Measurements from ENCODE around the gene PRSS50. TPM values are rescaled to one million over a fixed set of nuclear protein-coding genes. Genes with fewer than 3 reads are reported as not detected.
"Not testable (repeated sequence)": the region's sequence is repeated elsewhere in the genome, so short reads cannot be mapped to it uniquely, and the experiment has no call there.

Gene PRSS50, protein sequence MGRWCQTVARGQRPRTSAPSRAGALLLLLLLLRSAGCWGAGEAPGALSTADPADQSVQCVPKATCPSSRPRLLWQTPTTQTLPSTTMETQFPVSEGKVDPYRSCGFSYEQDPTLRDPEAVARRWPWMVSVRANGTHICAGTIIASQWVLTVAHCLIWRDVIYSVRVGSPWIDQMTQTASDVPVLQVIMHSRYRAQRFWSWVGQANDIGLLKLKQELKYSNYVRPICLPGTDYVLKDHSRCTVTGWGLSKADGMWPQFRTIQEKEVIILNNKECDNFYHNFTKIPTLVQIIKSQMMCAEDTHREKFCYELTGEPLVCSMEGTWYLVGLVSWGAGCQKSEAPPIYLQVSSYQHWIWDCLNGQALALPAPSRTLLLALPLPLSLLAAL
- polyA plus RNA-seq (2013, experiment 1 of 2; ENCODE audit: insufficient read length), result not detected
- not detected for polyA plus RNA-seq (2013, experiment 2 of 2; ENCODE audit: insufficient read length)

DNA sequence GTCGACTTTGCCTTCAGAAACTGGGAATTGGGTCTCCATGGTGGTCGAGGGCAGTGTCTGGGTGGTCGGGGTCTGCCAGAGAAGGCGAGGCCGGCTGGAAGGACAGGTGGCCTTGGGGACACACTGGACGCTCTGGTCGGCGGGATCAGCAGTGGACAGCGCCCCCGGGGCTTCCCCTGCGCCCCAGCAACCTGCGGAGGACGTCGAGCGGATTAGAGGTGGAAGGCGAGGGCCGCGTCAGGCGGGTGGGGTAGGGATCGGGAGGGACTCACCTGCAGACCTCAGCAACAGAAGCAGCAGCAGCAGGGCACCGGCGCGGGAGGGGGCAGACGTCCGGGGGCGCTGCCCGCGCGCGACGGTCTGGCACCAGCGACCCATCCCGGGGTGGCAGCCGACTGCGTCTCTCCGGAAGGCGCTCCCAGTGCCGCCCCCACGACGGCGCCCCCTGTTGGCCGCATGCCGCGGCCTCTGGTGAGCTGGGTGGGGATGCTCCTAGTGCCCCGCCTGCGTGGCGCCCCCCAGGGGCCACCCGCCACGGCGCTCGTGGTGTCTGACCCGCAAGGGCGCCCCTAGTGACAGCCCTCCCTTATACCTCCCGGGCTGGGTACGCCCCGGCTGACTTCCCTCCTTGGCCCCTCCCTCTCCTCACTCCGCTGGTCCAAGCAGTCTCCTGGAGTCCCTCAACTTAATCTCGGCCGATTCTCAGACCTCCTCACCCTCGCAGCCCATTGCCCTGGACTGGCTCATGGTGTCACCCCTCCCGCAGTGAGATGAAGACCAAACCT lies at the start of gene PRSS50:
Gene PRSS50 (minus strand): TSS at position 423 of the 785 bp plus-strand sequence. CDS start 45 bp downstream, at position 378.
- no peak for DNase-seq

DNA sequence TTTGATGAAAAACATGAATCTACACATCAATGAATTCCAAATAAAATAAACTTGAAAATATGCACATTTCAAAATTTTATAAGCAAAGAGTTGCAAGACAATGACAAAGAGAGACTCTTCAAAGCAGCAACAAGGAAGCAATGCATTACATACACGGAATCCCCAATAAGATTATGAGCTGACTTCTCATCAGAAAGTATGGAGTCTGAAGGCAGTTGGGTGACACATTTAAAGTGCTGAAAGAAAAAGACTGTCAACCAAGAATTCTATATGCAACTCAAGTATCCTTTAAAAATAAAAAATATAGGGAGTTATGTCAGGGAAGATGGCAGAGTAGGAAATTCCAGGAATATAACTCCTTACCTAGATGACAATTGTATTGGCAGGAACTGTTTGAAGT lies 46.5 kb upstream of the PRSS50 start:
- DNase-seq, result no peak

DNA sequence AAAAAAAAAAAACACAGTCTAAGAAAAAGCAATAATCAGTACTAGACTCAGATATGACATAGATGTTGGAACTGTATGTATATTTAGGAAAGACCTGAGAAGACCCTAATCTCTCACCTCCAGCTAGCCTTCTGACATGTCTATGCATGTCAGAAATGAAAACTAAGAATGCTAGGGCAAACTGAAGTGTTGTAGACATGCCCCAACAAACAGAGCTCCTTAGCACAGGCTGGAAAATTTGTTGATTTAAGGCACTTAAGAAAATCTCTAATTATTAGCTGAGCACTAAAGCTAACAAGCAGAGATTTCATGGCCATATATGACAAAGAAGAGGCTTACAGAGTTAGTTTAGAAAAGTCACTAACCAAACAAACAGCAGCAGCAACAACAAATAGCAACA lies 45.5 kb upstream of the PRSS50 start:
- DNase-seq, result no peak

DNA sequence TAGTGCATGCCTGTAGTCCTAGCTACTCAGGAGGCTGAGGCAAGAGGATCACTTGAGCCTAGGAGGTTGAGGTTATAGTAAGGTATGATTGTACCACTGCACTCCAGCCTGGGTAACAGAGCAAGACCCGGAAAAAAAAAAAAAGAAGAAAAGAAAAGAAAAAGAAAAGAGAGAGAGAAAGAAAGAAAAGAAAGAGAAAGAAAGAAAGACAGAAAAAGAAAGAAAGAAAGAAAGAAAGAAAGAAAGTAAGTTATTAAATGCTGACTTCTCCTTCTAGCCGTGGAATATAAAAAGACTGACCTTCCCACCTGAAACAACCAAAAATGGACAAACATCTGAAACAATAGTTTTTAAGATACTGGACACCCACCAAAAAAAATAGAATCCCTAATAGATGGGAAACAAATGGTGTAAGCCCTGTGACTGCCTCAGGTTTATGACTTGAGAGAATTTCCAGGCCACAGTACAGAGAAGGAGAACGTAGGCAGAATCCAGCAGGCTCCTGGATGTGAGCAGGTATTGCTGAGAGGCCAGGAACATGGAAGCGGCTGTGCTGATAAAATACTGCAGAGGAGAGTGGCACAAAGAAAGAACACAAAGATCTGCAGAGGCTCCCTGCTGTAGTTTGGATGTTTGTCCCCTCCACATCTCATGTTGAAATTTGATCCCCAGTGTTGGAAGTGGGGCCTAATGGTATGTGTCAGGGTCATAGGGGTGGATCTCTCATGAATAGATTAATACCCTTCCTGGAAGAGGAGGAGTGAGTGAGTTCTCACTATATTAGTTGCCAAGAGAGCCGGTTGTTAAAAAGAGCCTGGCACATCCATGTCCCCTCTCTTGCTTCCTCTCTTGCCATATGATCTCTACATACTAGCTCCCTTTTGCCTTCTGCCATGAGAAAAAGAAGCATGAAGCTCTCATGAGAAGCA lies 41.8 kb upstream of the PRSS50 start:
- no peak for DNase-seq

DNA sequence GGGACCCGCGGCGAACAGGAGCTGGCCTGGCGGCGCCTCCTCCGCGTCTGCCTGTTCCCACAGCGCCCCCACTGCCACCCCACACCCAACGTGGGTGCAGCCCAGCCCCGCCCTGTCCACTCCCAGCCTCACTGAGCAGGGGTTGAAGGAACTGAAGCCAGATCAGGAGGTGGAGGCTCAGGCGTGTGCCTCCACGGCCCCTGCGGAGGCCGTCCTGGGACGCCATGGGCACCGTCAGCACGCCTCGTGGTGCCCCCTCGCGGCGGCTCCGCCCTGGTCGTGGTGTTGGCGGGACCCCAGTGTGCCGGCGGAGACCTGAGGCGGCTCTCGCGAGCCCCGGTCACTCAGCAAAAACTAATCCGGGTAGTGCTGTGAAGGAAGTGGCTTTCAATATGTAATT lies 39.0 kb upstream of the PRSS50 start:
- DNase-seq, result no peak

DNA sequence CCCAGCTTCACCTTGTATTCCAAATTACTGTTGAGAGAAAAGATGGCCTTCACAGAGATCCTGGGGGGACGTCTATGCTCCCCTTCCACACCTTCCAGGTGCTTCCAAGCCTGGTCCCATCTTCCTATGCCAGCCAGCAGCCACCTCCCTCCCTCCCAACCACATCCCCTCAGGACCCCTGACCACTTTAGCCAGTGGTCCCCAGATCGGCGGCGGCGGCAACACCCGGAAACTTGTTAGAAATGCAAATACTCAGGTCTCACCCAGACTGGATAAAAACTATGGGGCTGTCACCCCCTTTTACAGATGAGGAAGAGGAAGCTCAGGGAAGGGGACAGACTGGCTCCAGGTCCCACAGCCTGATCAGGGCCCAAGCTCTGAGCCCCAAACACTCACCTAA lies 38.0 kb upstream of the PRSS50 start:
- no peak for DNase-seq

DNA sequence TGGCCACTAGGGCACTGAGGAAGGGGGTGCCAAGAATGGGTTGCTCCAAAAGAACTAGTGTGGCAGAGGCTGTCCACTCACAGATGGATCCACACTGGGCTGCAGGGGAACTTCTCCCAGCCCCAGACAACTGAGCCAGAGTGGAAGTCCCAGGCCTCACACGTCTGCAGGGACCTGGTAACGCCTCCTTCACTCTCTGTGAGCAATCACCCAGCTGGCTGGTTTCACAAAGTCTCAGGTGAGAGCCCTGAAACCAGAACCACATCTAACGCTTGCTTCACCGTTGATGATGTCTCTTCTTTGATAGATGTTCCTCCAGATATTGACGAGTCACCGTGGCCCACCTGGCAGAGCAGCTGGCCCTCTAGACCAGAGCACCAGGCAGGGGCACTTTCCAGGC lies 35.5 kb upstream of the PRSS50 start:
- DNase-seq, result not testable (repeated sequence)

DNA sequence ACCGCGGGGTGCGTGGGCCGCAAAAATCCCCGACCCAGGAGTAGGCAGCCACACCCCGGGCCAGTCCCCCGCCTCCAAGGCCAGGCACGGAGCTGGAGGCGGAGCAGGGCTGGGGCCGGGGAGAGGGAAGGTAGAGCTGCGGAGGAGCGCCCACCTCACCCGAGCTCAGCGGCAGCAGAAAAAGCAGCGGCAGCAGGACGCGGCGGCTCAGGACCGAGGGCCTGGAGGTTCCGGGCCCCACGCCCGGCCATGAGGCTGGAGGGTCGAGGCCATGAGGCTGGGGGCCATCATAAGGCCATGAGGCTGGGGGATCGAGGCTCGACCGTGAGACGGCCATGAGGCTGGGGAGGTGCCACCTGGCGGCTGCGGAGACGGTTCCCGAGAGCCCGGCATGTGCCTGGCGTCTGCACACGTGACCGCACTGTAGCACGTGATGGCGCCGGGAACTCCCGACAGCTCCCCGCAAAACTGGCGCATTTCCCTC lies 32.9 kb upstream of the PRSS50 start:
- DNase-seq, result no peak

DNA sequence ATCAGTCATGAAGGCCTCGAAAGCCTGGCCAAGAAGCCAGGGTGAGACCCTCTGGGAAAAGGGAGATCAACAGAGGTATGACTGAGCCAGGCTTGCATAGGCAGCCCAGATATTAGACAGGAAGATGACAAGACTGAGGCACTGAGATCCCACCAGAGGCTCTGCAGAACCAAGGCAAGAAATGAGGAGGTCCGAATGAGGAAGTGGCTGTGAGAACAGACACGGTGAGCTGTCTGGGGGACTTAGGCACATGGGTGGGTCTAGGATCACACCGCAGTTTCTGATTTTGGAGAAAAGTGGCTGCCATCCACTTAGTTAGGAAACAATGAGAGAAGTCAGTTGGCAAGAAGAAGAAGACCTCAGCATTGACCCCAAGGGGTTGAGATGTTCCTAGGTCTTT lies 31.5 kb upstream of the PRSS50 start:
- no peak for DNase-seq

DNA sequence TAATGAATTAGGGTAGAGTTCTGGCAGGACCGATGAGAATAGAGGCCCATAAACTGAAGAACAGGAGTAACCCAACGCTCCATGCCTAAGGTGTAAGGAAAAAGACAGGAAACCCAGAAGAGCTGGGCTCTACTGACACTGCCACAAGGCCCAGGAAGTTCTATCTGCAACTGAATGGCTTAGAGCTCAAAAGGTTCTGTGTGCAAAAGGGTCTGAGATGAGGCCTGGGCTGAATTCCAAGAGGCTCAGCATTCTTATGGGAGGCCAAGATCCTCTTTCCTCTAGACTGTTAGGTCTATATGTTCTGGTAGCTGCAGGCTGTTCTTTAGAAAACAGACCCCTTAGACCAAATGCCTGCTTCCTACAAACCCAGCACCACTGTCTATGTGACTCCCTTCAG lies 30.5 kb upstream of the PRSS50 start:
- DNase-seq, result no peak

DNA sequence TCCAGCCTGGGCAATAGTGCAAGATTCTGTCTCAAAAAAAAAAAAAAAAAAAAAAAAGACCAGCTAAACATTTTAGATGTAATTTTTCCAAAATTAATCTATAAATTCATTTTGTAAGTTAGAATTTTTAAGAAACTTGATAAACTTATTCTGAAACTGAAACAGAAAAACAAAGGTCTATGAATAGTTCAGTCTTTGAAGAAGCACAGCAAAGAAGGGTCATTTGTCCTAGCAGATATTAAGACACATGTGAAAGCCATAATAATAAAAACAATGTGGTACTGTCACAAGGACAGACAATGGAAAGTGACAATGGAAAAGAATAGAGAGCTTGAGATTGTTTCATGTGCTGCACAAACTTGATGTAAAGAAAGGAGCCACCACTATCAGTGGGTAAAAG lies 29.0 kb upstream of the PRSS50 start:
- DNase-seq, result no peak

DNA sequence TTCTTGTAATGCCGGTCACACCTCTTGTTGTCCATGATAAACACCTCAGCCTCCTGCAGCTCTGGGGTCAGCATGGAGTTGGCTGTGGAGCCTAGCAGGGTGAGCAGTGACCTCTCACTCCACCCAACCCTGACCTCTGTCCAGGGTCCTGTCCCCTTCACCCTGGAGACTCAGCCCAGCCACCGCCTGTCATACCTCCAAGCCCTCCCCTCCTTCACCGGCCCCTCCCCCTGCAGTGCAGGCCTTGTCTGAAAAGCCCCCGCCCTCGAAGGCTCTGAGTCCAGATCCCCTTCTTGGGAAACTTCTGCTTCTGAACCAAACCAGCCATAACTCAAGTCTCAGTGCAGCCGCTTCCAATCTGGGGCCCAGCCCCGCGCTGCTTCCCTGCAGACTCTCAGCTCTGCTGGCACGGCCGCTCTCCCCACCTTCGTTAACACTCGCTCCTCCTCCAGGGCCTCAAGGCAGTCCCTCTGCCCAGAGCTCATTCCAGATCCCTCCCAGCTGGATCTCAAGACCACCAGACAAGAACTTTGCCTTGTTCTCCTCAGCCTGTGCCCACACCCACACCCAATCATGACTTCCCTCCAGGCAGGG lies 25.4 kb upstream of the PRSS50 start:
- no peak for DNase-seq

DNA sequence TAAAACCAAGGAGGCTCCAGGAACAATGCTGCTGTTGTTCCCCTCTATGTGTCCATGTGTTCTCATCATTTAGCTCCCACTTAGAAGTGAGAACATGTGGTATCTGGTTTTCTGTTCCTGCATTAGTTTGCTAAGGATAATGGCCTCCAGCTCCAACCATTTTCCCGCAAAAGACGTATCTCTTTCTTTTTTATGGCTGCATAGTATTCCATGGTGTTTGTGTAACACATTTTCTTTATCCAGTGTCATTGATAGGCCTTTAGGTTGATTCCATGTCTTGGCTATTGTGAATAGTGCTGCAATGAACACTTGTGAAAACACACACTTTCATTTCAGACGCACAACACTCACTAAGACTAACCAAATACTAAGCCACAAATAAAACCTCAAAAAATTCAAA lies 21.9 kb upstream of the PRSS50 start:
- DNase-seq, result not testable (repeated sequence)

DNA sequence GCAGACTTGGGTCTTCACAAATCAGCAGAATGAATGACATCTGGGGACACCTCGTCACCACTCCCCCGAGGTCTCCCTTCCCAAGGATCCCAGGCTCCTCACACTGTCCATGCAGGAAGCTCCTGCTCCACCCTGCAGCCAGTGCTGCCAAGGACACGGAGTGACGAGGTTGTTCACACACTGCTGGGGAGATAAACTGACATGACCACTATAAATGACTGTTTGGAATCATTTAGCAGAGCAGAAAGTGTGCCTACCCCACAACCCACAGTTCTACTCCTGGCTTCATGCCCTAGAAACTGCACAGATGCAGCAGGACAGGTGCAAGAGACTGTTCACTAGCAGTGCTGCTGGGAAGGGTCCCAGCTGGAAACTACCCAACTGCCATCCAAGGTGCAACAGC lies 19.7 kb upstream of the PRSS50 start:
- DNase-seq, result no peak

DNA sequence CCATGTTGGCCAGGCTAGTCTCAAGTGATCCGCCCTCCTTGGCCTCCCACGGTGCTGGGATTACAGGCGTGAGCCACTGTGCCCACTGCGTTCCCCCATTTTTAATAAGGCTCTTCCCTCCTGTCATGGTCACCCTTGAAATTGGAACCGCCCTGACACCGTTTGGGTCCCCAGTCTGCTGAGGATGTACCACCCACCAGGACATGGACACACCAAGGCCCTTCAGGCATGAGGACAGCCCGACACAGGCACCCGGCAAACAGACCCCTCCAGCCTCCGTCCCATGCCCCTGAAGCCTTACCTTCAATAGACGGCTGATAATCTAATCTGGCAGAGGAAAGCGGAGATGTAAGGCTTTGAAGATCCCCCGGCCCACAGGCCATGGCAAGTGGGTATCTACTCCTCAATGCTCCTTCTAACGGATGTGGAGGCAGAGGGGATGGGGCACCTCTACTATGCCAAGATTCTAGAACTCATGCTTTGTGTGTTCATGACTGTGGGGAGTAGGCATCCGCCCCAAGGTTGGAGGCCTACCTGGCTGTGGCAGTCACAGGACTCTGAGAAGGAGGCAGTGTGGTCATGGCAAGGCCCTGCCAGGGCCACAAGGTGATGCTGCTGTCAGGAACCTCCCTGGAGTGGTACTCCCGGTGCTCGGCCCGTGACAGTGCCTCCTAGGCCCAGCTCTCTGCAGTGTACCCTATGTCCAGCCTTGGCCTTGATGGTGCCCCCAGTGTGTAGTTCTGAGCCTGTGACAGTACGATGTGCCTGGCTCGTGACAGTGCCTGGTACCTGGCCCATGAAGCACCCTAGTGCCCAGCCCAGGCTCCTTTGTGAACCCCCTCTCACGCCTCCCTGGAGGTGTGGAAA lies 18.6 kb upstream of the PRSS50 start:
- no peak for DNase-seq

DNA sequence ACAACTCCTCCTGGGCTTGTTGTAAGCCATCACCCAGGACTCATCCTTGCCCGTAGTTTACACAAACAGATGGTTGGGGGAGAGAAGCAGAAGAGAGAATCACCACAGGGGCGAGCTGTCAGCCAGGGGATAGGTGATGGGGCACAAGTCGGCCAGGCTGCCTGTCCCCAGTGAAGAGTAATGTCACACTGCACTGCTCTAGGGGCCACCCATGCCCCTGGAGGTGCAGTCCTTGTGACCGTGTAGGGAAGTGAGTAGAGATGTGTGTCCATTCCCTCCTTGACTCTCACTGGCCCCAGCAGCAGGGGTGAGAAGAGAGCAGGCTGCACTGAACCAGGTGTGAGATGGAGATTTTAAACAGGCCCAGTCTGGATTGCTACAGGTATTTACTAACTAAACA lies 17.1 kb upstream of the PRSS50 start:
- DNase-seq, result no peak

DNA sequence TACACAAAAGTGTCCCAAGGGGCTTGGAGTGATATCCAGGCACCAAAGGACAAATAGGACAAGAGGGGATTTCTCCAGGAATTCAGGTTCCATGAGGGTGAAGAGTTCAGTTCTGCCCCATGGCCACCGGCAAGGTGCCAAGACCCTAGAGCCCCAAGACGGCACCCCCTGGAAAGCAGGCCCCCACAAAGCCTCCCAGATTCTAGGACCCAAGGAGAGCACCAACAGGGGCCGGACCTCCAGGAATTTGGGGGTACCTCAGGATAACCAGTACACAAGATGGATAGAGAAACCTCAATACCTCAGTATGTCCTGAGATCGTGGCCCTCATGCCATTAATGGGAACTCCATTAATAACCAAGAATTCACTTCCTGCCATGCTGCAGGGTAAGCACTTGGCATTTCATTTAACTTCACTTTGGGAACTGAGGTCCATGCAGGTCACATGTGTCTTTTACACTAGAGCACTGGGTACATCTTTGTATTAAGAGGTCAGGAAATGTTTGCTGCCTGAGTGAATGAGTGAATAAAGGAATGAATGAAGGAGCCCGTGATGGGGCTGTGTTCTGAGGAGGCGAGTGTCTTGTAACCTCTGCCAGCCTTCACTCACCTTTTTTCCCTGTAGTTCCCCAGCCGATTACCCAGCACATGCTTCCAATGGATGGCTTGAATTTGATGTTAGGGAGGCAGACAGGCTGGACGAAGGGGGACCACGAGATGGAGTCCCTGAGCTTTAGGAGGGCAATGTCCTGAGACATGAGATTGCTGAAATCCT lies 15.5 kb upstream of the PRSS50 start:
- DNase-seq, result no peak

DNA sequence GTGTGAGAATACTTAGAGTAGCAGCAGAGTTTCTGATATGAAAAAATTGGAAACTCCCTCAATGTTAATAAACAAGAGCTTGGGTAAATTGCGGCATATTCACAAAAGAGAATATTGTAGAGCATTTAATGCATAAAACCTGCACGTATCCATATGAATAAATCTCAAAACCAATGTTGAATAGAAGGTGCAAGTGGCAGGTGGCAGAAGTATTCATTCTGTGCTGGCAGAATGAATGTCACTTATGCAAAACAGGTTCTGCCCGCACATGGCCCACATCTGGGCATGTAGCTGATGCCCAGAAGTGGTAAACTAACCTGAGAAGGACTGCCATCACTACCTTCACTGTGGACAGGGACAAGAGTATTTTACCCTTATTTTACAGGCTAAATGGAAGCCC lies 14.1 kb upstream of the PRSS50 start:
- no peak for DNase-seq

DNA sequence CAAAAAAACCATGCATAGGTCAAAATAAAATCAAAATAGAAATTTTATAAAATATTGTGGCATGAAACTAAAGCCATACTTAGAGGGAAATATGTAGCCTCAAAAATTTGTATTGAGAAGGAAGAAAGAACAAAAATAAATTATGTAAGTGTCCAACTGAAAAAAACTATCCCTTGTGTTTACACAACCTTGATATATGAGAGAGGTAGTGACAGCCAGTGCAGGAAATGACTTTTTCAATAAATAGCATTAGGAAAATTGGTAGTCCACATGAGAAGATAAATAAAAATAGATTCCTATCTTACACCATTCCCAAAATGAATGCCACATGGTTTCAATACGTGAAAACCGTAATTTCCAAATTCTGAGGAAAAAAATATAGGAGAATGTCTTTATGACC lies 13.2 kb upstream of the PRSS50 start:
- no peak for DNase-seq

DNA sequence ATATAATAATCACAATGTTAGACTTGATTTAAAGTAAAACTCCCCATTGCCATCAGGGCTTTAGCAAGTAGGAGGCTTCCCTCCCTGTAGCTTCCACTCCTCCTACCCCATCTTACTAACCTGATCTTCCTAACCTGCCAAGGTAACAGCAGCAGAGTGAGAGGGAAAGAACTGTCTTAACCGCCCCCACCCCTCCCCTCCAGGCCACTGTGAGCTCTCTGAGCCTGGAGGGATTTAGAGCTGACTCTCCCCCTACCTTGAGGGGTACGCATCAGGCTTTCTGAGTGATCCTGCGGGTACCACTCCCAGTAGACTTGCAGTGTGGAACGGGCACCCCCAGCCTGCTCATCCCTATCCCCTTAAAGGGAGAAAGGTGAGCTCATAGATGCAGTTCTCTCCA lies 11.4 kb upstream of the PRSS50 start:
- DNase-seq, result no peak
